ENCODE data around the gene CREBBP. TPM values are rescaled to one million over a fixed set of nuclear protein-coding genes. Genes with fewer than 3 reads are reported as not detected.

The CREBBP gene
- polyA plus RNA-seq, 2 of the 4 experiments (the other 2 are of a cell fraction) = 8.0 to 13.4 TPM

GRCh38 chr16:3738541-3738940 lies 142.0 kb downstream of the CREBBP start:
- ChIA-PET POLR2A (no interaction called here), CTCF (interaction anchor here (1.0 kb wide), 1 partner anchor 37 kb away, joined by 3 read pairs; no protein-coding TSS in a partner anchor)
- ATAC-seq (no peak), FAIRE-seq (no peak), DNase-seq (ENCODE audit: low read depth in 1 of 2, low spot score in 1 of 2) (no peak)
- TF ChIP-seq ZNF302 (CRISPR knock-in tag; IDR thresholded peaks at IDR 0.05) (no peak), NPAS2 (CRISPR knock-in tag; IDR thresholded peaks at IDR 0.05; ENCODE audit: borderline replicate concordance) (no peak), PHF8 (IDR thresholded peaks at IDR 0.05; ENCODE audit: borderline replicate concordance, low read depth) (no peak), FOXS1 (CRISPR knock-in tag; IDR thresholded peaks at IDR 0.05) (no peak), SMC3 (IDR thresholded peaks at IDR 0.05) (no peak), RAD21 (conservative IDR thresholded peaks at IDR 0.05 in 1 of 2, IDR thresholded peaks at IDR 0.05 in 1 of 2) (no peak), FOSL2 (IDR thresholded peaks at IDR 0.05) (no peak), FOSL2 (CRISPR knock-in tag; IDR thresholded peaks at IDR 0.05) (no peak), EP300 (IDR thresholded peaks at IDR 0.05) (no peak), CEBPB (IDR thresholded peaks at IDR 0.05) (no peak), RARB (CRISPR knock-in tag; IDR thresholded peaks at IDR 0.05) (no peak), MYC (IDR thresholded peaks at IDR 0.05; ENCODE audit: borderline replicate concordance, low read length) (no peak), SREBF2 (IDR thresholded peaks at IDR 0.05) (no peak), HOXB13 (CRISPR knock-in tag; IDR thresholded peaks at IDR 0.05; ENCODE audit: low read depth) (no peak), POLR2AphosphoS2 (conservative IDR thresholded peaks at IDR 0.05; ENCODE audit: low read length) (no peak), EHMT2 (IDR thresholded peaks at IDR 0.05; ENCODE audit: low read depth) (no peak)
- TF ChIP-seq, protein P1, sequence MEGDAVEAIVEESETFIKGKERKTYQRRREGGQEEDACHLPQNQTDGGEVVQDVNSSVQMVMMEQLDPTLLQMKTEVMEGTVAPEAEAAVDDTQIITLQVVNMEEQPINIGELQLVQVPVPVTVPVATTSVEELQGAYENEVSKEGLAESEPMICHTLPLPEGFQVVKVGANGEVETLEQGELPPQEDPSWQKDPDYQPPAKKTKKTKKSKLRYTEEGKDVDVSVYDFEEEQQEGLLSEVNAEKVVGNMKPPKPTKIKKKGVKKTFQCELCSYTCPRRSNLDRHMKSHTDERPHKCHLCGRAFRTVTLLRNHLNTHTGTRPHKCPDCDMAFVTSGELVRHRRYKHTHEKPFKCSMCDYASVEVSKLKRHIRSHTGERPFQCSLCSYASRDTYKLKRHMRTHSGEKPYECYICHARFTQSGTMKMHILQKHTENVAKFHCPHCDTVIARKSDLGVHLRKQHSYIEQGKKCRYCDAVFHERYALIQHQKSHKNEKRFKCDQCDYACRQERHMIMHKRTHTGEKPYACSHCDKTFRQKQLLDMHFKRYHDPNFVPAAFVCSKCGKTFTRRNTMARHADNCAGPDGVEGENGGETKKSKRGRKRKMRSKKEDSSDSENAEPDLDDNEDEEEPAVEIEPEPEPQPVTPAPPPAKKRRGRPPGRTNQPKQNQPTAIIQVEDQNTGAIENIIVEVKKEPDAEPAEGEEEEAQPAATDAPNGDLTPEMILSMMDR (IDR thresholded peaks at IDR 0.05) = no peak
- TF ChIP-seq, protein P2, sequence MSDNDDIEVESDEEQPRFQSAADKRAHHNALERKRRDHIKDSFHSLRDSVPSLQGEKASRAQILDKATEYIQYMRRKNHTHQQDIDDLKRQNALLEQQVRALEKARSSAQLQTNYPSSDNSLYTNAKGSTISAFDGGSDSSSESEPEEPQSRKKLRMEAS (IDR thresholded peaks at IDR 0.05) = no peak
- TF ChIP-seq, protein P3, sequence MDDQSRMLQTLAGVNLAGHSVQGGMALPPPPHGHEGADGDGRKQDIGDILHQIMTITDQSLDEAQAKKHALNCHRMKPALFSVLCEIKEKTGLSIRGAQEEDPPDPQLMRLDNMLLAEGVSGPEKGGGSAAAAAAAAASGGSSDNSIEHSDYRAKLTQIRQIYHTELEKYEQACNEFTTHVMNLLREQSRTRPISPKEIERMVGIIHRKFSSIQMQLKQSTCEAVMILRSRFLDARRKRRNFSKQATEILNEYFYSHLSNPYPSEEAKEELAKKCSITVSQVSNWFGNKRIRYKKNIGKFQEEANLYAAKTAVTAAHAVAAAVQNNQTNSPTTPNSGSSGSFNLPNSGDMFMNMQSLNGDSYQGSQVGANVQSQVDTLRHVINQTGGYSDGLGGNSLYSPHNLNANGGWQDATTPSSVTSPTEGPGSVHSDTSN (IDR thresholded peaks at IDR 0.05) = no peak
- Histone ChIP-seq H3K9me3 (no peaks in the 10 kb centered on the region), H3K4me3 (no peak overlapping the region), H3K4me2 (no peak overlapping the region), H3K4me1 (no peaks in the 10 kb centered on the region), H3K27ac (no peak overlapping the region)
- 94% methylated on average over 8 of the region's 8 CpGs for WGBS (ENCODE audit: missing lambda C conversion rate)

DNA sequence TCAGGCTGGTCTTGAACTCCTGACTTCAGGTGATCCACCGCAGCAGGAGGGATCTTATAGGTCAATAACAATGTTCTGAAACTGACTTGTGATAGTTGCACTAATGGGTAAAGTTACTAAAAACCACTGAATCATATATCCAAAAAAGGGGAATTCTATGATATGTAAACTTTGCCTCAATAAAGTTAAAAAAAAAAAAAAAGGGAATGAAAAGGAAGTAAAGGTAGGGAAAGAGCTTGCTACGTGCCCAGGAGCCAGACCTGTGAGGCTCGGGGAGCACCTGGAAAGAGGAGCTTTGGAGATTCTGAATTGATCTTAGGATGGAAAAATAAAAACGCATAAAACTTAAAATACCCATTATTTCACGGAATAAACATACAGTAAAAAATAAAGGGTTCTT lies 142.4 kb downstream of the CREBBP start:
- Histone ChIP-seq H3K27ac (no peak overlapping the region), H3K4me2 (no peak overlapping the region), H3K9me3 (no peaks in the 10 kb centered on the region), H3K4me1 (no peaks in the 10 kb centered on the region), H3K4me3 (no peak overlapping the region)
- ChIA-PET CTCF (interaction anchor here (1.0 kb wide), 1 partner anchor 37 kb away, joined by 3 read pairs; no protein-coding TSS in a partner anchor), POLR2A (no interaction called here)
- DNase-seq (ENCODE audit: low read depth in 1 of 2, low spot score in 1 of 2) (no peak), FAIRE-seq (no peak), ATAC-seq (no peak)
- 92% methylated on average over 5 of the region's 5 CpGs for WGBS (ENCODE audit: missing lambda C conversion rate)
- no peak for TF ChIP-seq TP53 (CRISPR knock-in tag; IDR thresholded peaks at IDR 0.05)
- no peak for TF ChIP-seq CHD2 (IDR thresholded peaks at IDR 0.05; ENCODE audit: low read length, partially characterized antibody)
- TF ChIP-seq USF2 (IDR thresholded peaks at IDR 0.05) = no peak
- TF ChIP-seq CEBPB (IDR thresholded peaks at IDR 0.05) = no peak

Data from A549 (cell line).